ENCODE results near the gene SSU72. TPM values are rescaled to one million over a fixed set of nuclear protein-coding genes. Genes with fewer than 3 reads are reported as not detected.
"Not testable (repeated sequence)": the region's sequence is repeated elsewhere in the genome, so short reads cannot be mapped to it uniquely, and the experiment has no call there.

The SSU72 gene
- total RNA-seq, 1 donor from 2014 or later: 97.4 TPM

DNA sequence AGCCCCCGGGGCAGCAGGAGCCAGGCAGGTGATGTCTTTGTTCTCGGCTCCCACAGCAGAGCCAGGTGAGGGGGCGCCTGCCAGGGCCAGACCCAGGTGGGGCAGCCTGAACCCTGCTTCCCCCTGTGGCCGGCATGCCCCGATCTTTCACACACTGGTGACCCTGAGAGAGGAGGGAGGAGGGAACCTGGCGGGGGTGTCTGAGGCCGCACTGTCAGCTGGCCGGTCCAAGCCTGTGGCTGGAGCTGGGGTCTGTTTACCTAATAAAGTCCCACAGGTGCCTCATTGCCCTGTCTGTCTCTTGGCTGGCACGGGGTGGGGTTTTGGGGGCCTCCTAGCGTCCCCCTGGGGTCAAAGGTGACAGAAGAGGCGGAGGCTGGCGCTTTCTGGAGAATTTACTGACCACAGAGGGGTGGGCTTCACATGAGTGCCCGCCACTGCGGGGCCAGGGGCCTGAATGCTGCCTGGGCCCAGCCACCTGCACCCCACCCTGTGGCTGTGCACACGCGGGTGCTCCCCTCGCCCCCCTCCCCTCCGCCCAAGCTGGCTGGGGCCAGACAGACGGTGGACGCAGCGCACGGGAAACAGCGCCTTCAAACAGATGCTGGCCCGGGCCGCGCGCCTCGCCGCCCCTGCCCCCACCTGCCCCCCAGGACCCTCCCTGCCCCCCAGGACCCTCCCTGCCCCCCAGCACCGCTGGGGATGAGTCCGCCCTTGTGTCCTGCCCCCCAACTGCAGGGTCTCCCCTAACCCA, 40.1 kb downstream of the SSU72 start:
- Mint-ChIP-seq H3K27me3 (ENCODE audit: low read depth) (no peaks in the 10 kb centered on the region), H3K4me3 (no peak overlapping the region), H3K9me3 (peaks cover 6% of the 10 kb centered on the region), H3K4me1 (no peaks in the 10 kb centered on the region), H3K36me3 (peaks cover 20% of the 10 kb centered on the region), H3K27ac (no peak overlapping the region)
- no peak for DNase-seq (ENCODE audit: low spot score in 2 of 2, unreplicated experiment in 2 of 2)
- TF ChIP-seq, protein P1, sequence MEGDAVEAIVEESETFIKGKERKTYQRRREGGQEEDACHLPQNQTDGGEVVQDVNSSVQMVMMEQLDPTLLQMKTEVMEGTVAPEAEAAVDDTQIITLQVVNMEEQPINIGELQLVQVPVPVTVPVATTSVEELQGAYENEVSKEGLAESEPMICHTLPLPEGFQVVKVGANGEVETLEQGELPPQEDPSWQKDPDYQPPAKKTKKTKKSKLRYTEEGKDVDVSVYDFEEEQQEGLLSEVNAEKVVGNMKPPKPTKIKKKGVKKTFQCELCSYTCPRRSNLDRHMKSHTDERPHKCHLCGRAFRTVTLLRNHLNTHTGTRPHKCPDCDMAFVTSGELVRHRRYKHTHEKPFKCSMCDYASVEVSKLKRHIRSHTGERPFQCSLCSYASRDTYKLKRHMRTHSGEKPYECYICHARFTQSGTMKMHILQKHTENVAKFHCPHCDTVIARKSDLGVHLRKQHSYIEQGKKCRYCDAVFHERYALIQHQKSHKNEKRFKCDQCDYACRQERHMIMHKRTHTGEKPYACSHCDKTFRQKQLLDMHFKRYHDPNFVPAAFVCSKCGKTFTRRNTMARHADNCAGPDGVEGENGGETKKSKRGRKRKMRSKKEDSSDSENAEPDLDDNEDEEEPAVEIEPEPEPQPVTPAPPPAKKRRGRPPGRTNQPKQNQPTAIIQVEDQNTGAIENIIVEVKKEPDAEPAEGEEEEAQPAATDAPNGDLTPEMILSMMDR (IDR thresholded peaks at IDR 0.05; ENCODE audit: unreplicated experiment): no peak

DNA sequence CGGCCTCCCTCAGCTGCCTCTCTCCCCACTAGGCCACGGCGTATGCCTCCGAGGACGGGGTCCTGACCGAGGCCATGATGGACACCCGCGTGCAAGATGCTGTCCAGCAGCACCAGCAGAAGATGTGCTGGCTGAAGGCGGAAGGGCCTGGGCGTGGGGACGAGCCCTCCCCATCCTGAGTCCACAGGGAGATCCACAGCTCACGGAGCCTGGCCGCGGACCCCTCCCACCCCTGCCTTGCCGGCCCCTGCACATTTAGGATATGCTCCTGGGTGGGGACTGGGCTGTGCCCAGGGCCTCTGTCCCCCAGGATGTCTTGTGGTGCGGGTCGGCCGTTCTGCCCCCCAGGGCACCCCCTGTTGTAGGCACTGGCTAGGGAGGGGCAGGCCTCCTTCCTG, 40.8 kb downstream of the SSU72 start:
- not testable (repeated sequence) for DNase-seq (ENCODE audit: low spot score in 2 of 2, unreplicated experiment in 2 of 2); H3K9me3 Mint-ChIP-seq; H3K27ac Mint-ChIP-seq; H3K4me3 Mint-ChIP-seq; H3K4me1 Mint-ChIP-seq; H3K27me3 Mint-ChIP-seq (ENCODE audit: low read depth)
- H3K36me3 Mint-ChIP-seq: peaks cover 20% of the 10 kb centered on the region

DNA sequence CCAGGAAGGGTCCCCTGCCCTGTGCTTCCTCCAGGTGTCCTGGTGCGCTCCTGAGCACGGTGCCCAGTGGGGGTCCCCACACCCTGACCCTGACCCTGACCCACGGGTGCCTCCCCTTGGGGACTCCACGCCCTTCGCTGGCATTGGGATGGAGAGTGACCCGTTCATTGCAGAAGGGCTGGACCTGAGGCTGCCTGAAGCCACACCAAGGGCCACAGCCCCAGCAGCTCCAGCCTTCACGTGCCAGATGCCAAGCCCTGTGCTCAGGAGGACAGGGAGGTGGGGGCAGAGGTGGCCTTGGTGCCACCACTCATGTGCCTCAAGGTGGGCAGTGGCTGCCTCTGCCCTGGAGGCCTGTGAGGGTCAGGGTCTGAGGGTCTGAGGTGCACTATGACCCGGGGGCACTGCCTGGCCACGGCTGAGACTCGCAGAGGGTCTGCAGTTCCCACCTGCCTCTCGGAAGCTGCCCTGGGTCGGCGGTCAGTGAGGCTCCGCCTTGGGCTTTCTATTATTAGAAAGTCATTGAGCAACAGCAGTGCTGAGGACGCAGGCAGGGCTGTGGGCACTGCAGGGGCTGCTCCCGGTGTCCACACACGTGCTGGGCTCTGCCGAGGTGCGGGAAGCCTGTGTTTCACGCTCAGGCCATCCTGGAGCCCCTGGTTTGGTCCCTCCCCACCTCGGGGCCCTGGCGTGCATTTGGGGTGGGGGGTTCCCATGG, 41.3 kb downstream of the SSU72 start:
- DNase-seq (ENCODE audit: low spot score in 2 of 2, unreplicated experiment in 2 of 2); H3K4me3 Mint-ChIP-seq; H3K9me3 Mint-ChIP-seq; H3K27me3 Mint-ChIP-seq (ENCODE audit: low read depth); H3K27ac Mint-ChIP-seq; H3K4me1 Mint-ChIP-seq: not testable (repeated sequence)
- H3K36me3 Mint-ChIP-seq: peaks cover 20% of the 10 kb centered on the region

DNA sequence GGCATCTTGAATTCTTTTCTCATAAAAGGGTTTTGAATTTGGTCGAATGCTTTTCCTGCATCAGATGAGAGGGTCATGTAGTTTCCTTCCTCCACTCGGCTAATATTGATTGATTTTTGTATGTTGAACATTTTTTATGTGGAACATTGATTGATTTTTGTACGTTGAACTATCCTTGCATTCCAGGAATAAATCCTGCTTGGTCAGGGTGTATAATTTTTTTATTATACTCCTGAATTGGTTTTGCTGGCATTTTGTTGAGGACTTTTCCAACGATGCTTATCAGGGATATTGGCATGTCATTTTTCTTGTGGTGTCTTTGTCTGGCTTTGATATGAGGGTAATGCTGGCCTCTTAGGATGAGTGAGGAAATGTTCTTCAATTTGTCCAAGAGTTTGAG, 42.7 kb downstream of the SSU72 start:
- no peak for DNase-seq (ENCODE audit: low spot score in 2 of 2, unreplicated experiment in 2 of 2)
- H3K9me3 Mint-ChIP-seq: peaks cover 6% of the 10 kb centered on the region
- H3K27ac Mint-ChIP-seq: no peak overlapping the region

DNA sequence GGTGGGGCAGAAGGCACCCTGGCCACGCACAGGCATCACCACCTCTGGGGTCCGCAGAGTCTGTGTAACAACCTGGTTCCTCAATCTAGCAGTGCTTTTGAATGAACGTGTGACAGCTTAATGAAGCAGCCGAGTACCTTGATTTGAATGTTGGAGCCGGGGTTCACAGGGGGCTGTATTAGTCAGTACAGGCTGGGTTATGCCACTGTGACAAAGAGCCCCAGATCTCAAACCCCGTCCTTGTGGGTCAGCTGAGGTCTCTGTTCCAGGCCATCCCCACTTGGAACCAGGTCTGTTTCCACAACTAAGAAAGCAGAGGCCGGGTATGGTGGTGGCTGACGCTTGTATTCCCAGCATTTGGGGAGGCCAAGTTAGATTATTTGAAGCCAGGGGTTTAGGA, 44.7 kb downstream of the SSU72 start:
- Mint-ChIP-seq H3K36me3 (peaks cover 20% of the 10 kb centered on the region), H3K9me3 (peaks cover 6% of the 10 kb centered on the region), H3K4me1 (no peaks in the 10 kb centered on the region), H3K27me3 (ENCODE audit: low read depth) (no peaks in the 10 kb centered on the region), H3K4me3 (no peak overlapping the region), H3K27ac (no peak overlapping the region)
- DNase-seq (ENCODE audit: low spot score in 2 of 2, unreplicated experiment in 2 of 2): no peak
- TF ChIP-seq, protein P1 (IDR thresholded peaks at IDR 0.05; ENCODE audit: unreplicated experiment): no peak

More for the DNA sequence above, 42.7 kb downstream of the SSU72 start:
- H3K27me3 Mint-ChIP-seq (ENCODE audit: low read depth): no peaks in the 10 kb centered on the region
- no peaks in the 10 kb centered on the region for H3K4me1 Mint-ChIP-seq
- TF ChIP-seq, protein P1 (IDR thresholded peaks at IDR 0.05; ENCODE audit: unreplicated experiment): no peak
- H3K4me3 Mint-ChIP-seq: no peak overlapping the region
- peaks cover 20% of the 10 kb centered on the region for H3K36me3 Mint-ChIP-seq

DNA sequence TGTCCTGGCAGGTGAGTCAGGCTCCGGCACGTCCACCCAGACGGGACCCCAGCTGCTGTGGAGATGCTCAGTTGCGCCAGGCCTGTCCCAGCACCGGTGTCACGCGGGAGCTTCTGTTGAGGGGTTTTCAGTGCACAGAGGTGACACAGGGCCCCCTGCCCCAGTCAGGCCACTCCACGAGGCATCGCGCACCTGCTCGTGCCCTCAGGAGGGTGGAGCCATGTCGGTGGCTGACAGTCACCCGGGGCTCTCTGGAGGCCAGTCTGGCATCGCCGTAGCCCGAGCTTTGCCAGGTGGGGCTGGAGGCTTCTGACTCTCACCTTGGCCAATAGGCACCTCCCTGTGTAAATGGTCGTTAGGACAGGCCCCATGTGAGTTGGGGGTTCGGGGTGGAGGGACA, 45.3 kb downstream of the SSU72 start:
- peaks cover 20% of the 10 kb centered on the region for H3K36me3 Mint-ChIP-seq
- H3K4me1 Mint-ChIP-seq: no peaks in the 10 kb centered on the region
- no peak for DNase-seq (ENCODE audit: low spot score in 2 of 2, unreplicated experiment in 2 of 2)
- no peak overlapping the region for H3K4me3 Mint-ChIP-seq
- no peak overlapping the region for H3K27ac Mint-ChIP-seq
- TF ChIP-seq, protein P1 (IDR thresholded peaks at IDR 0.05; ENCODE audit: unreplicated experiment): no peak
- H3K9me3 Mint-ChIP-seq: peaks cover 6% of the 10 kb centered on the region
- no peaks in the 10 kb centered on the region for H3K27me3 Mint-ChIP-seq (ENCODE audit: low read depth)
